ENCODE measurements around the gene CHDH.

Gene CHDH

GRCh38 chr3:53791317-53791716, 54.9 kb downstream of the CHDH start:
- no peak for DNase-seq (ENCODE audit: low read depth, low spot score)

GRCh38 chr3:53790470-53790869, 55.7 kb downstream of the CHDH start:
- DNase-seq (ENCODE audit: low read depth, low spot score), result no peak

- DNase-seq (ENCODE audit: low read depth, low spot score), result no peak
Observed at GRCh38 chr3:53789459-53789858, 56.8 kb downstream of the CHDH start.

- no peak for DNase-seq (ENCODE audit: low read depth, low spot score)
Observed at GRCh38 chr3:53788038-53788437, 58.2 kb downstream of the CHDH start.

GRCh38 chr3:53787016-53787415, 59.2 kb downstream of the CHDH start:
- no peak for DNase-seq (ENCODE audit: low read depth, low spot score)

GRCh38 chr3:53780806-53781205, 65.4 kb downstream of the CHDH start:
- no peak for DNase-seq (ENCODE audit: low read depth, low spot score)

GRCh38 chr3:53780171-53780570, 66.0 kb downstream of the CHDH start:
- DNase-seq (ENCODE audit: low read depth, low spot score), result no peak

- no peak for DNase-seq (ENCODE audit: low read depth, low spot score)
Observed at GRCh38 chr3:53778153-53778552, 68.1 kb downstream of the CHDH start.

- no peak for DNase-seq (ENCODE audit: low read depth, low spot score)
Observed at GRCh38 chr3:53777468-53777867, 68.8 kb downstream of the CHDH start.

GRCh38 chr3:53776494-53777101, 69.6 kb downstream of the CHDH start:
- DNase-seq (ENCODE audit: low read depth, low spot score), result no peak

GRCh38 chr3:53775834-53776251, 70.4 kb downstream of the CHDH start:
- DNase-seq (ENCODE audit: low read depth, low spot score), result no peak

- no peak for DNase-seq (ENCODE audit: low read depth, low spot score)
Observed at GRCh38 chr3:53775018-53775417, 71.2 kb downstream of the CHDH start.

- DNase-seq (ENCODE audit: low read depth, low spot score), result no peak
Observed at GRCh38 chr3:53774414-53774813, 71.8 kb downstream of the CHDH start.

- no peak for DNase-seq (ENCODE audit: low read depth, low spot score)
Observed at GRCh38 chr3:53773611-53774368, 72.4 kb downstream of the CHDH start.

GRCh38 chr3:53773021-53773436, 73.2 kb downstream of the CHDH start:
- DNase-seq (ENCODE audit: low read depth, low spot score), result no peak

- DNase-seq (ENCODE audit: low read depth, low spot score), result no peak
Observed at GRCh38 chr3:53772562-53772961, 73.7 kb downstream of the CHDH start.

GRCh38 chr3:53768478-53769459, 77.5 kb downstream of the CHDH start:
- peak; percentile 54 for DNase-seq (ENCODE audit: low read depth, low spot score)

- no peak for DNase-seq (ENCODE audit: low read depth, low spot score)
Observed at GRCh38 chr3:53766706-53767105, 79.5 kb downstream of the CHDH start.

GRCh38 chr3:53765753-53766152, 80.5 kb downstream of the CHDH start:
- DNase-seq (ENCODE audit: low read depth, low spot score), result no peak

- no peak for DNase-seq (ENCODE audit: low read depth, low spot score)
Observed at GRCh38 chr3:53764026-53764775, 82.0 kb downstream of the CHDH start.

- no peak for DNase-seq (ENCODE audit: low read depth, low spot score)
Observed at GRCh38 chr3:53763353-53763752, 82.9 kb downstream of the CHDH start.

All from ELF-1 (cell line).